ENCODE results near the gene MAPK11.

Gene MAPK11

GRCh38 chr22:50269970-50270665 is at the start of gene MAPK11:
TSS of gene MAPK11 (minus strand) at chr22:50270380. CDS start at chr22:50270292, 88 bp downstream.
- DNase-seq, result no peak

GRCh38 chr22:50319503-50319951 is 49.3 kb upstream of the MAPK11 start:
- no peak for DNase-seq

- no peak for DNase-seq
These were observed 48.7 kb upstream of the MAPK11 start for GRCh38 chr22:50318698-50319411.

- no peak for DNase-seq
These were observed 48.1 kb upstream of the MAPK11 start for GRCh38 chr22:50318356-50318697.

- DNase-seq, result no peak
These were observed 47.5 kb upstream of the MAPK11 start for GRCh38 chr22:50317674-50318073.

- DNase-seq, result no peak
These were observed 47.0 kb upstream of the MAPK11 start for GRCh38 chr22:50317178-50317577.

GRCh38 chr22:50316114-50317065 is 46.2 kb upstream of the MAPK11 start:
- DNase-seq, result no peak

GRCh38 chr22:50315289-50316113 is 45.3 kb upstream of the MAPK11 start:
- no peak for DNase-seq

GRCh38 chr22:50314455-50315288 is 44.5 kb upstream of the MAPK11 start:
- DNase-seq, result no peak

- no peak for DNase-seq
These were observed 43.9 kb upstream of the MAPK11 start for GRCh38 chr22:50314081-50314454.

GRCh38 chr22:50313600-50313999 is 43.4 kb upstream of the MAPK11 start:
- no peak for DNase-seq

- no peak for DNase-seq
These were observed 42.8 kb upstream of the MAPK11 start for GRCh38 chr22:50313021-50313420.

- no peak for DNase-seq
These were observed 42.2 kb upstream of the MAPK11 start for GRCh38 chr22:50312371-50312770.

- no peak for DNase-seq
These were observed 41.6 kb upstream of the MAPK11 start for GRCh38 chr22:50311606-50312351.

- no peak for DNase-seq
These were observed 40.8 kb upstream of the MAPK11 start for GRCh38 chr22:50310949-50311444.

- no peak for DNase-seq
These were observed 40.0 kb upstream of the MAPK11 start for GRCh38 chr22:50310031-50310722.

- no peak for DNase-seq
These were observed 39.4 kb upstream of the MAPK11 start for GRCh38 chr22:50309601-50309991.

- no peak for DNase-seq
These were observed 38.9 kb upstream of the MAPK11 start for GRCh38 chr22:50308986-50309600.

- no peak for DNase-seq
These were observed 38.4 kb upstream of the MAPK11 start for GRCh38 chr22:50308597-50308935.

Data from NCI-H1105 (cell line).